Measurements from ENCODE around the gene ALG10B. TPM values are rescaled to one million over a fixed set of nuclear protein-coding genes. Genes with fewer than 3 reads are reported as not detected.
"Not testable (repeated sequence)": the region's sequence is repeated elsewhere in the genome, so short reads cannot be mapped to it uniquely, and the experiment has no call there.

Gene ALG10B
- total and polyA plus RNA-seq, 2 of the 4 experiments (the other 2 are of a cell fraction) = 2.9 to 3.6 TPM

- H2AK9ac ChIP-seq (replicated peaks; ENCODE audit: low read depth, low read length, poor library complexity); intact Hi-C loops (cut with micrococcal nuclease); dilution Hi-C loops (cut with HindIII; ENCODE audit: low sequenced_read_pairs, unreplicated experiment); H2BK5ac ChIP-seq (ENCODE audit: low read depth, low read length, poor library complexity, severe bottlenecking); H3K4ac ChIP-seq (ENCODE audit: low read depth, low read length); H4K91ac ChIP-seq (ENCODE audit: insufficient read depth, low read depth, low read length); H3K27me3 ChIP-seq (ENCODE audit: control insufficient read depth, insufficient read depth, low read length); in situ Hi-C loops (cut with MboI; ENCODE audit: low sequenced_read_pairs); H3K14ac ChIP-seq (replicated peaks; ENCODE audit: low read depth, low read length); H3K27ac ChIP-seq (ENCODE audit: insufficient read depth, low read length); H3K9me3 ChIP-seq (ENCODE audit: control insufficient read depth, insufficient read depth, low read length); H3K18ac ChIP-seq (ENCODE audit: low read depth, low read length); H3K4me2 ChIP-seq (ENCODE audit: low read depth, low read length); DNase-seq; POLR2A ChIA-PET (ENCODE audit: unreplicated experiment); H3K4me1 ChIP-seq (ENCODE audit: control insufficient read depth, insufficient read depth, low read length); H2BK20ac ChIP-seq (ENCODE audit: low read depth, low read length); BruUV-seq (replicated peaks); H3K23ac ChIP-seq (ENCODE audit: low read depth, low read length); H4K20me1 ChIP-seq (ENCODE audit: insufficient read depth, low read length); H2BK120ac ChIP-seq (ENCODE audit: low read depth, low read length); ATAC-seq (ENCODE audit: low read depth); H2BK15ac ChIP-seq (ENCODE audit: low read depth, low read length); H2AFZ ChIP-seq (replicated peaks; ENCODE audit: low read length, poor library complexity); CTCF ChIA-PET; H3K9me1 ChIP-seq (ENCODE audit: insufficient read depth, low read length); H4K5ac ChIP-seq (ENCODE audit: low read depth, low read length); H3K56ac ChIP-seq (ENCODE audit: extremely low read depth, insufficient read depth, low read length); H3K4me3 ChIP-seq (ENCODE audit: insufficient read depth, low read depth, low read length); H3K36me3 ChIP-seq (ENCODE audit: control insufficient read depth, insufficient read depth, low read length); H3K9ac ChIP-seq (ENCODE audit: low read depth, low read length); H3K79me1 ChIP-seq (ENCODE audit: low read depth in 1 of 2, low read length in 2 of 2); H4K8ac ChIP-seq (ENCODE audit: low read depth in 2 of 2, low read length in 2 of 2); H2AK5ac ChIP-seq (ENCODE audit: low read depth, low read length): not testable (repeated sequence)
- no CpG with 5 or more reads among the region's 1 CpG for WGBS, 2 experiments (ENCODE audit: extremely low coverage in 2 of 2, insufficient read length in 1 of 2)
These were observed 34.6 kb downstream of the ALG10B start for GRCh38 chr12:38351175-38351508.
